K562 (cell line): Measurements from ENCODE around the gene ALG8. TPM values are rescaled to one million over a fixed set of nuclear protein-coding genes. Genes with fewer than 3 reads are reported as not detected.
A peak's percentile ranks its signal among the peaks of the same experiment; 100 is the strongest.

Experiments
- ARID1B ChIP-seq: fragments of 450-650 bp; IDR thresholded peaks from 2 replicates; pipeline ENCODE4 v1.6.1; 2016; ENCODE audit warnings: antibody characterized with exemption, mild to moderate bottlenecking, inconsistent platforms
- CXXC5 ChIP-seq: fragments of 250-450 bp; sonication (Bioruptor Pico); IDR thresholded peaks from 2 replicates; pipeline ENCODE4 v1.8.0; 2022; ENCODE audit warnings: inconsistent platforms, mild to moderate bottlenecking, moderate library complexity
- FOXP4 ChIP-seq: sonication (generic); formaldehyde crosslinking; IDR thresholded peaks from 2 replicates; pipeline ENCODE4 v1.8.0; 2022; ENCODE audit warnings: mild to moderate bottlenecking, missing genetic modification reagents, borderline replicate concordance
- GMEB1 ChIP-seq: fragments of 250-450 bp; sonication (Bioruptor Pico); IDR thresholded peaks from 2 replicates; pipeline ENCODE4 v1.4.0; 2020; ENCODE audit warnings: mild to moderate bottlenecking
- GTF2E2 ChIP-seq: fragments of 200-800 bp; sonication (Bioruptor generic); IDR thresholded peaks from 2 replicates; pipeline ENCODE4 v1.6.1; 2016; ENCODE audit warnings: missing genetic modification characterization, missing compliant biosample characterization
- HDAC3 ChIP-seq: fragments of 450-650 bp; IDR thresholded peaks from 2 replicates; pipeline ENCODE4 v1.6.1; 2018; ENCODE audit warnings: borderline replicate concordance, mild to moderate bottlenecking, moderate library complexity; ENCODE audit not compliant: partially characterized antibody
- HNRNPUL1 ChIP-seq: fragments of 200-400 bp; formaldehyde crosslinking; IDR thresholded peaks from 2 replicates; pipeline ENCODE4 v1.6.1; 2017; ENCODE audit warnings: low read length
- HOXB6 ChIP-seq: fragments of 250-450 bp; sonication (Bioruptor Pico); IDR thresholded peaks from 2 replicates; pipeline ENCODE4 v1.5.1; 2022; ENCODE audit warnings: mild to moderate bottlenecking, borderline replicate concordance
- MAZ ChIP-seq, 2 experiments: fragments of 450-650 bp in 1 of 2; sonication (generic) in 1 of 2; formaldehyde crosslinking; IDR thresholded peaks in 1 of 2; conservative IDR thresholded peaks in 1 of 2; 2 replicates each; pipeline versions ENCODE4 v1.4.0 to v1.5.0; 2020; ENCODE audit warnings: mild to moderate bottlenecking in 1 of 2, missing genetic modification reagents in 1 of 2
- MTA3 ChIP-seq: fragments of 450-650 bp; formaldehyde crosslinking; IDR thresholded peaks from 2 replicates; pipeline ENCODE4 v1.6.1; 2017; ENCODE audit warnings: mild to moderate bottlenecking, borderline replicate concordance
- POLR2G ChIP-seq: fragments of 200-400 bp; formaldehyde crosslinking; IDR thresholded peaks from 2 replicates; pipeline ENCODE4 v1.6.1; 2017; ENCODE audit warnings: low read depth, mild to moderate bottlenecking, antibody characterized with exemption, low read length, moderate library complexity
- SIRT6 ChIP-seq: IDR thresholded peaks from one replicate; pipeline ENCODE4 v1.6.1; 2012; ENCODE audit warnings: low read depth, mild to moderate bottlenecking, control low read depth, inconsistent platforms, low read length, moderate library complexity
- SMAD4 ChIP-seq: fragments of 250-450 bp; sonication (Bioruptor Pico); conservative IDR thresholded peaks from 2 replicates; pipeline ENCODE4 v1.8.0; 2021; ENCODE audit warnings: inconsistent platforms, mild to moderate bottlenecking, moderate library complexity
- TAF1 ChIP-seq: IDR thresholded peaks from 2 replicates; pipeline ENCODE4 v1.6.1; 2011; ENCODE audit warnings: mild to moderate bottlenecking, low read length, moderate library complexity; ENCODE audit not compliant: insufficient read depth, control insufficient read depth, severe bottlenecking; ENCODE audit errors: extremely low read depth
- TARDBP ChIP-seq: fragments of 450-650 bp; IDR thresholded peaks from 2 replicates; pipeline ENCODE4 v1.6.1; 2016
- TFAP4 ChIP-seq: sonication (generic); formaldehyde crosslinking; IDR thresholded peaks from 2 replicates; pipeline ENCODE4 v1.8.0; 2022; ENCODE audit warnings: missing genetic modification reagents, mild to moderate bottlenecking, moderate library complexity, borderline replicate concordance
- ZBTB43 ChIP-seq: sonication (generic); formaldehyde crosslinking; IDR thresholded peaks from 2 replicates; pipeline ENCODE4 v1.8.0; 2023; ENCODE audit warnings: mild to moderate bottlenecking, missing genetic modification reagents
- ZFP1 ChIP-seq: fragments of 450-650 bp; formaldehyde crosslinking; IDR thresholded peaks from 2 replicates; pipeline ENCODE4 v1.4.0; 2020; ENCODE audit warnings: mild to moderate bottlenecking, mixed read lengths
- ZFP30 ChIP-seq: fragments of 250-450 bp; sonication (Bioruptor Pico); IDR thresholded peaks from 2 replicates; pipeline ENCODE4 v1.8.0; 2022; ENCODE audit warnings: moderate library complexity, mild to moderate bottlenecking, inconsistent platforms, borderline replicate concordance
- ZNF431 ChIP-seq: sonication (generic); formaldehyde crosslinking; IDR thresholded peaks from 2 replicates; pipeline ENCODE4 v1.8.0; 2022; ENCODE audit warnings: mild to moderate bottlenecking, missing genetic modification reagents
- ZNF785 ChIP-seq: fragments of 250-450 bp; sonication (Bioruptor Pico); IDR thresholded peaks from 2 replicates; pipeline ENCODE4 v1.4.0; 2020; ENCODE audit warnings: mild to moderate bottlenecking
- polyA plus RNA-seq, 8 experiments: library from polyadenylated mRNA; depleted of rRNA in 4 of 8; stranded (reverse) in 5 of 8; unstranded in 3 of 8; fragments of >200 nt; fragmentation: Nextera tagmentation in 2 of 8; fragmentation: Illumina TruSeq in 1 of 8; extraction: Ambion mirVana in 2 of 8; extraction: Trizol in 1 of 8; gene quantifications; 2 replicates each; pipeline versions ENCODE4 v1.2.1 to v1.2.3, GENCODE V29; 2011 to 2014; ENCODE audit warnings: inconsistent platforms in 1 of 8, missing spikeins in 1 of 8
- total RNA-seq, 7 experiments: library from RNA; depleted of rRNA in 6 of 7; stranded (reverse); fragments of >200 nt in 6 of 7; fragmentation: Illumina TruSeq in 2 of 7; extraction: Trizol in 2 of 7; gene quantifications; 2 replicates each; pipeline versions ENCODE4 v1.2.1 to v1.2.3, GENCODE V29; 2011 to 2021; ENCODE audit warnings: low replicate concordance in 1 of 7

Gene ALG8
- total and polyA plus RNA-seq, 9 of the 15 experiments (the other 6 are each of a cell fraction or from before 2014, with no cell fraction given) = 59.3 to 189 (median 106) TPM

- no peak for TF ChIP-seq ZBTB43 (CRISPR knock-in tag)
- TF ChIP-seq TARDBP = 0 out of 2 replicates have a peak, but pooled peaks have one; percentile 2
- TF ChIP-seq MTA3 = 0 out of 2 replicates have a peak, but pooled peaks have one; percentile 7
- no peak for TF ChIP-seq ZNF431
- no peak for TF ChIP-seq HOXB6
- no peak for TF ChIP-seq ZFP1 (CRISPR knock-in tag)
- no peak for TF ChIP-seq ZNF785 (CRISPR knock-in tag)
- no peak for TF ChIP-seq HDAC3
- no peak for TF ChIP-seq SMAD4 (CRISPR knock-in tag)
- TF ChIP-seq ZFP30 = no peak
- no peak for TF ChIP-seq HNRNPUL1
- peak in 1 of 2 experiments; percentile 24; a peak in 2 of 4 replicates for TF ChIP-seq MAZ (CRISPR knock-in tag; conservative IDR thresholded peaks at IDR 0.05 in 1 of 2, IDR thresholded peaks at IDR 0.05 in 1 of 2)
- no peak for TF ChIP-seq GMEB1 (CRISPR knock-in tag)
- TF ChIP-seq SIRT6 = no peak
- no peak for TF ChIP-seq TFAP4 (CRISPR knock-in tag)
- TF ChIP-seq CXXC5 (CRISPR knock-in tag) = no peak; the same call in 1 of the 2 replicates
- no peak for TF ChIP-seq TAF1
- TF ChIP-seq ARID1B = 0 out of 2 replicates have a peak, but pooled peaks have one; percentile 1
- no peak; the same call in 1 of the 2 replicates for TF ChIP-seq FOXP4 (CRISPR knock-in tag)
- TF ChIP-seq POLR2G = no peak
- peak; percentile 41; the same call in 1 of the 2 replicates for TF ChIP-seq GTF2E2 (tag)
These were observed 59.2 kb downstream of the ALG8 start (continued) for GRCh38 chr11:78080084-78080817.
